Choroid plexus epithelial cell (primary cell): Measurements from ENCODE around the gene MICU2.

ENCODE experiments used
- DNase-seq: peaks from one replicate; pipeline ENCODE4 v3.0.0-alpha.2; 2010; ENCODE audit warnings: low read depth
- H3K4me3 ChIP-seq: 2 replicates; pipeline ENCODE4 v1.5.1; 2011; ENCODE audit warnings: low read depth, mild to moderate bottlenecking, control low read depth, low read length, moderate library complexity
- TF ChIP-seq, protein P1 (sequence below): conservative IDR thresholded peaks from 2 replicates; pipeline ENCODE4 v1.5.1; 2011; ENCODE audit warnings: low read depth, mild to moderate bottlenecking, control low read depth, inconsistent platforms, low read length, moderate library complexity

Gene MICU2

DNA sequence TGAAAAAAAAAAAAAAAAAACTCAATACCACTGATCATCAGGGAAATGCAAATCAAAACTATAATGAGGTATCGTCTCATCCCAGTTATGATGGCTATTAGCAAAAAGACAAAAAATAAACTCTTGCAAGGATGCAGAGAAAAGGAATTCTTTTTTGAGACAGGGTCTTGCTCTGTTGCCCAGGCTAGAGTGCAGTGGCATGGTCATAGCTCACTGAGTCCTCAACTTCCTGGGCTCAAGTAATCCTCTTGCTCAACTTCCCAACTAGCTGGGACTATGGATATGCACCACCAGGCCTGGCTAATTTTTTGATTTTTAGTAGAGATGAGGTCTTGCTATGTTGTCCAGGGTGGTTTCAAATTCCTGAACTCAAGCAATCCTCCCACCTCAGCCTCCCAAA lies 59.5 kb downstream of the MICU2 start:
- no peak for DNase-seq
- no peak overlapping the region for H3K4me3 ChIP-seq
- TF ChIP-seq, protein P1, sequence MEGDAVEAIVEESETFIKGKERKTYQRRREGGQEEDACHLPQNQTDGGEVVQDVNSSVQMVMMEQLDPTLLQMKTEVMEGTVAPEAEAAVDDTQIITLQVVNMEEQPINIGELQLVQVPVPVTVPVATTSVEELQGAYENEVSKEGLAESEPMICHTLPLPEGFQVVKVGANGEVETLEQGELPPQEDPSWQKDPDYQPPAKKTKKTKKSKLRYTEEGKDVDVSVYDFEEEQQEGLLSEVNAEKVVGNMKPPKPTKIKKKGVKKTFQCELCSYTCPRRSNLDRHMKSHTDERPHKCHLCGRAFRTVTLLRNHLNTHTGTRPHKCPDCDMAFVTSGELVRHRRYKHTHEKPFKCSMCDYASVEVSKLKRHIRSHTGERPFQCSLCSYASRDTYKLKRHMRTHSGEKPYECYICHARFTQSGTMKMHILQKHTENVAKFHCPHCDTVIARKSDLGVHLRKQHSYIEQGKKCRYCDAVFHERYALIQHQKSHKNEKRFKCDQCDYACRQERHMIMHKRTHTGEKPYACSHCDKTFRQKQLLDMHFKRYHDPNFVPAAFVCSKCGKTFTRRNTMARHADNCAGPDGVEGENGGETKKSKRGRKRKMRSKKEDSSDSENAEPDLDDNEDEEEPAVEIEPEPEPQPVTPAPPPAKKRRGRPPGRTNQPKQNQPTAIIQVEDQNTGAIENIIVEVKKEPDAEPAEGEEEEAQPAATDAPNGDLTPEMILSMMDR = no peak

GRCh38 chr13:21542563-21542962 lies 61.4 kb downstream of the MICU2 start:
- H3K4me3 ChIP-seq = no peak overlapping the region
- TF ChIP-seq, protein P1 = no peak
- peak; percentile 46 for DNase-seq

- H3K4me3 ChIP-seq = no peak overlapping the region
- peak; percentile 79 for DNase-seq
- TF ChIP-seq, protein P1 = no peak
These were observed 62.0 kb downstream of the MICU2 start for GRCh38 chr13:21541980-21542379.

GRCh38 chr13:21541271-21541670 lies 62.7 kb downstream of the MICU2 start:
- no peak for DNase-seq
- TF ChIP-seq, protein P1 = no peak
- no peak overlapping the region for H3K4me3 ChIP-seq

- no peak overlapping the region for H3K4me3 ChIP-seq
- TF ChIP-seq, protein P1 = no peak
- DNase-seq = no peak
These were observed 64.3 kb downstream of the MICU2 start for GRCh38 chr13:21539687-21540086.

DNA sequence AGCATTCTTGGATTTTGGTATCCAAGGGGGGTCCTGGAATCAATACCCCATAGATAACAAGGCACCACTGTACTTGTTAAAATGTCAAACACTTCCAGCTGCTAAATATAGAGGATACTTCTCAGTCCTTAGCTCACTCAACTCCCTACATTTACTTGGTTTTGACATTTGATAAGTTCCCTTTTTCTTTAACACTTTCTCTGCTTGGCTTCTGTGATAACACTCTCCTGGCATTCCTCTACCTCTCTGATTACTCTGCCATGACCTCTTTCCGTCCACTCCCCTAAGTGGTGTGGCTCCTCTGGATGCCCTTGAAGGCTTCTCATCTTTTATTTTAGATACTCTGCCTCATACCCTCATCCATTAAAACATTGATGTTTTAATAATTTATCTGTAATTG lies 65.2 kb downstream of the MICU2 start:
- DNase-seq = no peak
- TF ChIP-seq, protein P1 = no peak
- H3K4me3 ChIP-seq = no peak overlapping the region

- TF ChIP-seq, protein P1 = no peak
- DNase-seq = no peak
- no peak overlapping the region for H3K4me3 ChIP-seq
These were observed 65.7 kb downstream of the MICU2 start for GRCh38 chr13:21538280-21538679.
